Colonic mucosa (tissue), 4 donors: Measurements from ENCODE around the gene KMT2E. TPM values are rescaled to one million over a fixed set of nuclear protein-coding genes. Genes with fewer than 3 reads are reported as not detected.

Source experiments
- DNase-seq: peaks from one replicate; pipeline ENCODE4 v3.0.0-alpha.2; 2020
- H3K27ac ChIP-seq: fragments of 200-600 bp; one replicate; pipeline ENCODE4 v1.8.0; 2021
- H3K27me3 ChIP-seq: fragments of 200-600 bp; one replicate; pipeline ENCODE4 v1.8.0; 2021
- H3K36me3 ChIP-seq: fragments of 200-600 bp; one replicate; pipeline ENCODE4 v1.8.0; 2021
- H3K4me1 ChIP-seq: fragments of 200-600 bp; one replicate; pipeline ENCODE4 v1.8.0; 2021; ENCODE audit warnings: mild to moderate bottlenecking
- H3K4me3 ChIP-seq: fragments of 200-600 bp; one replicate; pipeline ENCODE4 v1.8.0; 2021
- H3K9ac ChIP-seq, 2 donors: one replicate each; pipeline ENCODE4 v1.7.0; 2013; ENCODE audit warnings: control low read depth in 2 of 2, low read depth in 2 of 2, low read length in 2 of 2
- H3K9me3 ChIP-seq: fragments of 200-600 bp; one replicate; pipeline ENCODE4 v1.8.0; 2021
- intact Hi-C: fragments of 100-400 bp; cut with DNase I; formaldehyde crosslinking; loops from one replicate; pipeline ENCODE4 v1.14.1; 2022
- total RNA-seq, 2 donors: library from RNA; stranded (reverse); fragmentation: NEBNext Ultra II Directional in 1 of 2; extraction: Animal tissue kit (Norgen Biotek cat#: 25700) in 1 of 2; gene quantifications; one replicate each; pipeline ENCODE4 v1.2.1, GENCODE V29; 2021
- TF ChIP-seq, protein P1 (sequence below): fragments of 200-600 bp; IDR thresholded peaks from one replicate; pipeline ENCODE4 v1.8.0; 2022; ENCODE audit warnings: antibody characterized with exemption, mild to moderate bottlenecking
- donor health status: healthy.
- donor health status: DM: no; HTN: no; CAD: no.
- donor health status: DM: no; HTN: no; CAD: no.

Gene KMT2E
- total RNA-seq, 2 donors from 2014 or later, result 78.6 to 116 TPM

DNA sequence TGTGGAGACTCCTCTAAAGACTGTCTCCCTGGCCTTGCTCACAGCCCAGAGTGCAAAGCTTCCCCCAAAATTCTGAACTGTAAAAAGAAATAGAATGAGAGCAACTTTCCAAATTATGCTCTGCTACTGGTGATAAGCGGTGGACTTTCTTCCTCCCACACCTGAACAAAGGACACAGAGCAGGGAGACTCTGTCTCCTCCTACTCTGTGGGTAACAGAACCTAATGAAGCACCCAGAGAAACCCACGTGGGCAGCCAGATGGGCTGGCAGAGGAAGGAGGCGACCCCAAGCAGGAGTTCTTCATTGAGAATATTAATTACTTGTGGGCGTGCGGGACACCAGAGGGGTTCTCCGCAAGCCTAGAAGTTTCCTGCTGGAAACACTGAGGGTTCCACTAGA, 139.5 kb downstream of the KMT2E start:
- no peak overlapping the region for H3K9ac ChIP-seq
- no peaks in the 10 kb centered on the region for H3K27me3 ChIP-seq
- H3K36me3 ChIP-seq, result no peaks in the 10 kb centered on the region
- intact Hi-C loops, result no loop called here
- no peaks in the 10 kb centered on the region for H3K4me1 ChIP-seq
- no peak for DNase-seq
- H3K9me3 ChIP-seq, result no peaks in the 10 kb centered on the region
- no peak overlapping the region for H3K27ac ChIP-seq
- TF ChIP-seq, protein P1, sequence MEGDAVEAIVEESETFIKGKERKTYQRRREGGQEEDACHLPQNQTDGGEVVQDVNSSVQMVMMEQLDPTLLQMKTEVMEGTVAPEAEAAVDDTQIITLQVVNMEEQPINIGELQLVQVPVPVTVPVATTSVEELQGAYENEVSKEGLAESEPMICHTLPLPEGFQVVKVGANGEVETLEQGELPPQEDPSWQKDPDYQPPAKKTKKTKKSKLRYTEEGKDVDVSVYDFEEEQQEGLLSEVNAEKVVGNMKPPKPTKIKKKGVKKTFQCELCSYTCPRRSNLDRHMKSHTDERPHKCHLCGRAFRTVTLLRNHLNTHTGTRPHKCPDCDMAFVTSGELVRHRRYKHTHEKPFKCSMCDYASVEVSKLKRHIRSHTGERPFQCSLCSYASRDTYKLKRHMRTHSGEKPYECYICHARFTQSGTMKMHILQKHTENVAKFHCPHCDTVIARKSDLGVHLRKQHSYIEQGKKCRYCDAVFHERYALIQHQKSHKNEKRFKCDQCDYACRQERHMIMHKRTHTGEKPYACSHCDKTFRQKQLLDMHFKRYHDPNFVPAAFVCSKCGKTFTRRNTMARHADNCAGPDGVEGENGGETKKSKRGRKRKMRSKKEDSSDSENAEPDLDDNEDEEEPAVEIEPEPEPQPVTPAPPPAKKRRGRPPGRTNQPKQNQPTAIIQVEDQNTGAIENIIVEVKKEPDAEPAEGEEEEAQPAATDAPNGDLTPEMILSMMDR, result no peak
- no peak overlapping the region for H3K4me3 ChIP-seq

DNA sequence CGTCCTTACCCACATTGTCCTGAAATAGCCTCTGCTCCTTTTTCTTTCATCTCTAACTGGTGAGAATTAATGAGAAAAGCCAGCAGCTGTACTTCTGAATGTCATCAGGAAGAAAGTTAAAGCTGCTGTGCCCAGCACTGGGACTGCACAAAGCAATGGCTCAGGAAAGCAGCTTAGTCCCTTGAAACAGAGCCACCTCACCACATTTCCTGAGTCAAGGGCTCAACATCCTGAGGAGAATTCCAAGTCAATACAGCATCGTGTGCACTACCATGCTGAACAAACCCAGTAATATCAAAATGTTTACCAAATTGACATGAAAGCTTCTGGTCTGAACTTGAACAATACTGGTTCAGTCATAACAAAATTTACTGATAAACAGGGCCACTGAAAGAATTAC, 140.1 kb downstream of the KMT2E start:
- Histone ChIP-seq H3K4me1 (no peaks in the 10 kb centered on the region), H3K36me3 (no peaks in the 10 kb centered on the region), H3K27me3 (no peaks in the 10 kb centered on the region), H3K4me3 (no peak overlapping the region), H3K9ac (no peak overlapping the region), H3K9me3 (no peaks in the 10 kb centered on the region), H3K27ac (no peak overlapping the region)
- TF ChIP-seq, protein P1, result no peak
- intact Hi-C loops, result no loop called here
- DNase-seq, result no peak

DNA sequence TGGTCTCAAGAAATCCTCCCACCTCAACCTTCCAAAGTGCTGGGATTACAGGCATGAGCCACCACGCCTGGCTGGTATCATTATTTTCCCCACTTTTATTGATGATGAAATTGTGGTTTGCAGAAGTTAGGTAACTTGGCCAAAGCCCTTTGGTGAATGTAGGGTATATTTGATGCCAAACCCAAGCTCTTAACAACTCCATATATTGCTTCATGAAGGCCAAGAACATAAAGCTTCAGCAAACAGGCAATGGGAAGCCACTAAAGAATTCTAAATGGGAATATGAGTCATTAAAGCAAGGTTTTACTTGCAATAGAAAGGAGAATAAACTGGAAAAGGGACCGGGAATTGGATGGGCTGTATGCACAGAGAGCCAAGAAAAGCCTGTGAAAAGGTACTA, 142.7 kb downstream of the KMT2E start:
- intact Hi-C loops, result loop anchor here (5.0 kb wide), 1 partner anchor 181 kb away; no protein-coding TSS in a partner anchor

DNA sequence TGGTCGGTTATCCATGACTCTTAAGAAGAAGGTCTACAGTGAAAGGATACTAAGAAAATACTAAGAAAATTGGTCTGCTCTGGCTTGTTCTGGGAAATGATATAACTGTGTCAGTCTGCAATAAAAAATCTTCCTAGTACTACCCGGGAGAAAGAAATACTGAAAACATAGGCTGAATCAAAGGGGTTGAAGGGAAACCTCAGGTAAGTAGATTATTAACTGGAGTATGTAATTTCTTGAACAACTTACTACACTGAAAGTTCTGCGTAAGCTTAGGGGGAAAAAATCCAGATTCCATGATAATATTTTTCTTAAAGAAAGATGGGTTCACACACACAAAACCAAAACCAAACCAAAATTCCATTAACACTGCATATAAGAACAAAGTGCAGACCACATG, 143.3 kb downstream of the KMT2E start:
- intact Hi-C loops, result loop anchor here (5.0 kb wide), 1 partner anchor 180 kb away; no protein-coding TSS in a partner anchor
- Histone ChIP-seq H3K27ac (no peak overlapping the region), H3K9me3 (no peaks in the 10 kb centered on the region), H3K36me3 (no peaks in the 10 kb centered on the region), H3K4me3 (no peak overlapping the region), H3K27me3 (no peaks in the 10 kb centered on the region), H3K4me1 (no peaks in the 10 kb centered on the region), H3K9ac (no peak overlapping the region)
- TF ChIP-seq, protein P1, result no peak
- no peak for DNase-seq

More for the DNA sequence above, 142.7 kb downstream of the KMT2E start:
- no peak for DNase-seq
- TF ChIP-seq, protein P1, result no peak
- Histone ChIP-seq H3K9me3 (no peaks in the 10 kb centered on the region), H3K27ac (no peak overlapping the region), H3K4me1 (no peaks in the 10 kb centered on the region), H3K27me3 (no peaks in the 10 kb centered on the region), H3K36me3 (no peaks in the 10 kb centered on the region), H3K9ac (no peak overlapping the region), H3K4me3 (no peak overlapping the region)

DNA sequence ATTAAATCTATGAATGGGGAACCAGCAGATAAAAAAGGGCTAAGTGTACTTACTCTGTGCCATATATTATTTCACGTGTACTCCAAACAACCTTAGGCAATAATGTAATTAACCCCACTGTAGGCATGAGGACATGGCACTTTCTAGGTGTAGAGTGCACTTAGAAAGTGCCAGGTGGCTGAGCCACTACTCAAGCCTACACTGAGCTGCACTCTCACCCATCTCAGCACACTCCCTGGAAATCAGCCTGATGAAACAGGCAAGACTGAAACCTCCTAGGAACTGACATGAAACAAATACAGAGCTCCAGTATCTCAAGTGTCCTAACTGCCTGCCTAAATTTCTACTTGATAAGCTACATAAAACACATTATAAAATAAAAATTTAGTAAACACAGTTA, 147.4 kb downstream of the KMT2E start:
- H3K4me3 ChIP-seq, result no peak overlapping the region
- no peaks in the 10 kb centered on the region for H3K27me3 ChIP-seq
- H3K9me3 ChIP-seq, result no peaks in the 10 kb centered on the region
- no peak overlapping the region for H3K27ac ChIP-seq
- H3K9ac ChIP-seq, result no peak overlapping the region
- intact Hi-C loops, result loop anchor here (10.0 kb wide), 1 partner anchor 73 kb away; no protein-coding TSS in a partner anchor
- no peaks in the 10 kb centered on the region for H3K4me1 ChIP-seq
- no peak for DNase-seq
- no peaks in the 10 kb centered on the region for H3K36me3 ChIP-seq
- TF ChIP-seq, protein P1, result no peak
